ENCODE measurements around the gene C1QA.

C1QA gene

DNA sequence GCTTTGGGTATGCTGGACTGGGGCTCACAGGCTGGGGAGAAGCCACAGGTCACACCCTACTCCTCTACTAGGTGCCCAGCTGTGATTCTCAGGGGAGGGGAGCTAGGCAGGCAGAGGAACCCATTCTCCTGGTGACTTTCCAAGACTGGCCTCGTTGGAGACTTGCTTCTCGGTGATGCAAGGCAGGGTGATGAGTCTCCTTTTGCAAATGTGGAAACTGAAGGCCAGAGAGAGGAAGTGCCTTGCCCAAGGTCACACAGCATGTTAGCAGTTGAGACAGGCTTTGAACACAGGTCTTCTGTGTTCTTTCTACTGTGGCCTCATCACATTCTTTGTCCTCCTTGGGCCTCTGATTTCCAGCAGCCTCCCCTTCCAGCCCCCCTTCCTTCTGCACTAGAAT, 20.5 kb upstream of the C1QA start:
- TF ChIP-seq, protein P1, sequence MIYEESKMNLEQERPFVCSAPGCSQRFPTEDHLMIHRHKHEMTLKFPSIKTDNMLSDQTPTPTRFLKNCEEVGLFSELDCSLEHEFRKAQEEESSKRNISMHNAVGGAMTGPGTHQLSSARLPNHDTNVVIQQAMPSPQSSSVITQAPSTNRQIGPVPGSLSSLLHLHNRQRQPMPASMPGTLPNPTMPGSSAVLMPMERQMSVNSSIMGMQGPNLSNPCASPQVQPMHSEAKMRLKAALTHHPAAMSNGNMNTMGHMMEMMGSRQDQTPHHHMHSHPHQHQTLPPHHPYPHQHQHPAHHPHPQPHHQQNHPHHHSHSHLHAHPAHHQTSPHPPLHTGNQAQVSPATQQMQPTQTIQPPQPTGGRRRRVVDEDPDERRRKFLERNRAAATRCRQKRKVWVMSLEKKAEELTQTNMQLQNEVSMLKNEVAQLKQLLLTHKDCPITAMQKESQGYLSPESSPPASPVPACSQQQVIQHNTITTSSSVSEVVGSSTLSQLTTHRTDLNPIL (CRISPR knock-in tag; IDR thresholded peaks at IDR 0.05; ENCODE audit: low read depth) = no peak
- TF ChIP-seq TSHZ2 (CRISPR knock-in tag; IDR thresholded peaks at IDR 0.05) = no peak
- TF ChIP-seq ZFP3 (CRISPR knock-in tag; IDR thresholded peaks at IDR 0.05) = no peak
- TF ChIP-seq ISL1 (CRISPR knock-in tag; IDR thresholded peaks at IDR 0.05) = no peak
- TF ChIP-seq ZC3H10 (CRISPR knock-in tag; IDR thresholded peaks at IDR 0.05) = no peak
- TF ChIP-seq, protein P2, sequence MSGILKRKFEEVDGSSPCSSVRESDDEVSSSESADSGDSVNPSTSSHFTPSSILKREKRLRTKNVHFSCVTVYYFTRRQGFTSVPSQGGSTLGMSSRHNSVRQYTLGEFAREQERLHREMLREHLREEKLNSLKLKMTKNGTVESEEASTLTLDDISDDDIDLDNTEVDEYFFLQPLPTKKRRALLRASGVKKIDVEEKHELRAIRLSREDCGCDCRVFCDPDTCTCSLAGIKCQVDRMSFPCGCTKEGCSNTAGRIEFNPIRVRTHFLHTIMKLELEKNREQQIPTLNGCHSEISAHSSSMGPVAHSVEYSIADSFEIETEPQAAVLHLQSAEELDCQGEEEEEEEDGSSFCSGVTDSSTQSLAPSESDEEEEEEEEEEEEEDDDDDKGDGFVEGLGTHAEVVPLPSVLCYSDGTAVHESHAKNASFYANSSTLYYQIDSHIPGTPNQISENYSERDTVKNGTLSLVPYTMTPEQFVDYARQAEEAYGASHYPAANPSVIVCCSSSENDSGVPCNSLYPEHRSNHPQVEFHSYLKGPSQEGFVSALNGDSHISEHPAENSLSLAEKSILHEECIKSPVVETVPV (CRISPR knock-in tag; IDR thresholded peaks at IDR 0.05) = no peak
- no peak for TF ChIP-seq CSDC2 (CRISPR knock-in tag; IDR thresholded peaks at IDR 0.05)
- no peak for TF ChIP-seq ESRRG (CRISPR knock-in tag; IDR thresholded peaks at IDR 0.05)
- no peak for TF ChIP-seq RARB (CRISPR knock-in tag; IDR thresholded peaks at IDR 0.05)
- TF ChIP-seq BACH2 (CRISPR knock-in tag; IDR thresholded peaks at IDR 0.05; ENCODE audit: borderline replicate concordance) = no peak
- TF ChIP-seq, protein P3, sequence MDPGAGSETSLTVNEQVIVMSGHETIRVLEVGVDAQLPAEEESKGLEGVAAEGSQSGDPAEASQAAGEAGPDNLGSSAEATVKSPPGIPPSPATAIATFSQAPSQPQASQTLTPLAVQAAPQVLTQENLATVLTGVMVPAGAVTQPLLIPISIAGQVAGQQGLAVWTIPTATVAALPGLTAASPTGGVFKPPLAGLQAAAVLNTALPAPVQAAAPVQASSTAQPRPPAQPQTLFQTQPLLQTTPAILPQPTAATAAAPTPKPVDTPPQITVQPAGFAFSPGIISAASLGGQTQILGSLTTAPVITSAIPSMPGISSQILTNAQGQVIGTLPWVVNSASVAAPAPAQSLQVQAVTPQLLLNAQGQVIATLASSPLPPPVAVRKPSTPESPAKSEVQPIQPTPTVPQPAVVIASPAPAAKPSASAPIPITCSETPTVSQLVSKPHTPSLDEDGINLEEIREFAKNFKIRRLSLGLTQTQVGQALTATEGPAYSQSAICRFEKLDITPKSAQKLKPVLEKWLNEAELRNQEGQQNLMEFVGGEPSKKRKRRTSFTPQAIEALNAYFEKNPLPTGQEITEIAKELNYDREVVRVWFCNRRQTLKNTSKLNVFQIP (CRISPR knock-in tag; IDR thresholded peaks at IDR 0.05; ENCODE audit: borderline replicate concordance, low read depth) = no peak
- ATAC-seq = no peak

DNA sequence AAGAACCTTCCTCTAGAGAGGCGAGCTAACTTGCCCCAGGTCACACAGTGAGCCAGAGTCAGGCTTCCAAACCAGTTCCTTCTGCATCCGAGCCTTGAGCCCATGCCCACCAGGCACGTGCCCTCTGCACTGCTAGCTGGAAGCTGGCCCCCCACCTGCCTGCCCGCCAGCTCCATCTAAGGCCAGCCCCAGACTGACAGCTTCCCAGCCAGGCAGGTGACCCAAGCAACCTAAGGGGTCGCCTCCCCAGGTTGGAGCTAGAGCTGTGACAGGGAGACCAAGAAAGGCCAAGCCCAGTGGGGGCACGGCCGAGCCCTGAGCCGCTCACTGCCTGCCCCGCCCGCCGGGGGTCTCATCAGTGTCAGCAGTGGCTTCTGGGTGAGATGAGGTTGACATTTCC, 19.9 kb upstream of the C1QA start:
- no peak for ATAC-seq
- TF ChIP-seq GLIS3 (CRISPR knock-in tag; IDR thresholded peaks at IDR 0.05) (no peak), ZNF8 (CRISPR knock-in tag; IDR thresholded peaks at IDR 0.05) (no peak), TOX (CRISPR knock-in tag; IDR thresholded peaks at IDR 0.05; ENCODE audit: borderline replicate concordance) (no peak), ISL1 (CRISPR knock-in tag; IDR thresholded peaks at IDR 0.05) (no peak), RARB (CRISPR knock-in tag; IDR thresholded peaks at IDR 0.05) (no peak), ZC3H10 (CRISPR knock-in tag; IDR thresholded peaks at IDR 0.05) (no peak), ESRRG (CRISPR knock-in tag; IDR thresholded peaks at IDR 0.05) (no peak), ZFP3 (CRISPR knock-in tag; IDR thresholded peaks at IDR 0.05) (no peak), SNAI2 (CRISPR knock-in tag; IDR thresholded peaks at IDR 0.05) (no peak), ZFP30 (CRISPR knock-in tag; IDR thresholded peaks at IDR 0.05) (no peak), OSR1 (CRISPR knock-in tag; IDR thresholded peaks at IDR 0.05) (no peak), CSDC2 (CRISPR knock-in tag; IDR thresholded peaks at IDR 0.05) (no peak), ZNF70 (CRISPR knock-in tag; IDR thresholded peaks at IDR 0.05) (no peak)
- TF ChIP-seq, protein P1 (CRISPR knock-in tag; IDR thresholded peaks at IDR 0.05; ENCODE audit: low read depth) = no peak
- TF ChIP-seq, protein P2 (CRISPR knock-in tag; IDR thresholded peaks at IDR 0.05) = no peak
- TF ChIP-seq, protein P3 (CRISPR knock-in tag; IDR thresholded peaks at IDR 0.05; ENCODE audit: borderline replicate concordance, low read depth) = no peak
- TF ChIP-seq, protein P4, sequence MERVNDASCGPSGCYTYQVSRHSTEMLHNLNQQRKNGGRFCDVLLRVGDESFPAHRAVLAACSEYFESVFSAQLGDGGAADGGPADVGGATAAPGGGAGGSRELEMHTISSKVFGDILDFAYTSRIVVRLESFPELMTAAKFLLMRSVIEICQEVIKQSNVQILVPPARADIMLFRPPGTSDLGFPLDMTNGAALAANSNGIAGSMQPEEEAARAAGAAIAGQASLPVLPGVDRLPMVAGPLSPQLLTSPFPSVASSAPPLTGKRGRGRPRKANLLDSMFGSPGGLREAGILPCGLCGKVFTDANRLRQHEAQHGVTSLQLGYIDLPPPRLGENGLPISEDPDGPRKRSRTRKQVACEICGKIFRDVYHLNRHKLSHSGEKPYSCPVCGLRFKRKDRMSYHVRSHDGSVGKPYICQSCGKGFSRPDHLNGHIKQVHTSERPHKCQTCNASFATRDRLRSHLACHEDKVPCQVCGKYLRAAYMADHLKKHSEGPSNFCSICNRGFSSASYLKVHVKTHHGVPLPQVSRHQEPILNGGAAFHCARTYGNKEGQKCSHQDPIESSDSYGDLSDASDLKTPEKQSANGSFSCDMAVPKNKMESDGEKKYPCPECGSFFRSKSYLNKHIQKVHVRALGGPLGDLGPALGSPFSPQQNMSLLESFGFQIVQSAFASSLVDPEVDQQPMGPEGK (CRISPR knock-in tag; IDR thresholded peaks at IDR 0.05; ENCODE audit: borderline replicate concordance) = no peak
